HEK293 (cell line): Measurements from ENCODE around the gene OR4F6.

Experiments used
- CTCF ChIA-PET: fragments of 350-600 bp; formaldehyde crosslinking; extraction: SDS; loops from one replicate; lab custom pipeline; 2021; ENCODE audit warnings: antibody characterized with exemption; lab: Yijun Ruan, JAX
- POLR2A ChIA-PET: fragments of 300-600 bp; formaldehyde crosslinking; extraction: SDS; loops from one replicate; lab custom pipeline; 2020; ENCODE audit warnings: antibody characterized with exemption, inconsistent platforms; lab: Yijun Ruan, JAX
- H3K27ac ChIP-seq: fragments of 200-500 bp; sonication (Bioruptor generic); 2 replicates; pipeline ENCODE4 v1.5.1; 2014; ENCODE audit warnings: low read depth, low read length, control low read depth, inconsistent platforms; ENCODE audit errors: extremely low read depth
- H3K36me3 ChIP-seq, 2 experiments: fragments of 200-500 bp in 1 of 2; sonication (Bioruptor generic) in 1 of 2; 1 replicate in 1 of 2; 2 replicates in 1 of 2; pipeline ENCODE4 v1.5.1; 2014 to 2017; ENCODE audit warnings: inconsistent platforms in 2 of 2, low read length in 2 of 2; ENCODE audit not compliant: control insufficient read depth in 2 of 2, insufficient read depth in 1 of 2
- H3K4me1 ChIP-seq: fragments of 200-500 bp; sonication (Bioruptor generic); 2 replicates; pipeline ENCODE4 v1.5.1; 2014; ENCODE audit warnings: mild to moderate bottlenecking, low read length, inconsistent platforms; ENCODE audit not compliant: control insufficient read depth, insufficient read depth
- H3K4me3 ChIP-seq: 2 replicates; pipeline ENCODE4 v1.5.1; 2011; ENCODE audit warnings: low read depth, mild to moderate bottlenecking, control low read depth, low read length, moderate library complexity
- H3K9me3 ChIP-seq: fragments of 200-500 bp; sonication (Bioruptor generic); 2 replicates; pipeline ENCODE4 v1.5.1; 2014; ENCODE audit warnings: low read depth, low read length, inconsistent platforms; ENCODE audit not compliant: control insufficient read depth, insufficient read depth
- BCL6B ChIP-seq: fragments of 450-650 bp; formaldehyde crosslinking; IDR thresholded peaks from 2 replicates; pipeline ENCODE4 v1.5.1; 2017; ENCODE audit warnings: missing biosample characterization, missing genetic modification characterization
- HOXC10 ChIP-seq: sonication (generic); formaldehyde crosslinking; IDR thresholded peaks from 2 replicates; pipeline ENCODE4 v1.8.1; 2023; ENCODE audit warnings: mild to moderate bottlenecking, missing genetic modification reagents
- REST ChIP-seq: fragments of 450-650 bp; formaldehyde crosslinking; IDR thresholded peaks from 2 replicates; pipeline ENCODE4 v1.5.1; 2016; ENCODE audit warnings: missing biosample characterization, missing genetic modification characterization
- ZBTB49 ChIP-seq: fragments of 450-650 bp; formaldehyde crosslinking; IDR thresholded peaks from 2 replicates; pipeline ENCODE4 v1.5.1; 2016; ENCODE audit warnings: missing biosample characterization, missing genetic modification characterization, low read depth
- ZBTB7A ChIP-seq: fragments of 450-650 bp; formaldehyde crosslinking; IDR thresholded peaks from 2 replicates; pipeline ENCODE4 v1.5.1; 2016; ENCODE audit warnings: low read depth, missing biosample characterization, missing genetic modification characterization
- ZFP37 ChIP-seq: fragments of 450-650 bp; formaldehyde crosslinking; IDR thresholded peaks from 2 replicates; pipeline ENCODE4 v1.5.1; 2016; ENCODE audit warnings: missing biosample characterization, missing genetic modification characterization
- ZNF114 ChIP-seq: fragments of 450-650 bp; formaldehyde crosslinking; IDR thresholded peaks from 2 replicates; pipeline ENCODE4 v1.5.0; 2017; ENCODE audit warnings: missing biosample characterization, missing genetic modification characterization
- ZNF133 ChIP-seq: fragments of 450-650 bp; formaldehyde crosslinking; IDR thresholded peaks from 2 replicates; pipeline ENCODE4 v1.5.1; 2016; ENCODE audit warnings: missing biosample characterization, missing genetic modification characterization
- ZNF23 ChIP-seq: fragments of 450-650 bp; formaldehyde crosslinking; IDR thresholded peaks from 2 replicates; pipeline ENCODE4 v1.5.1; 2016; ENCODE audit warnings: missing biosample characterization, missing genetic modification characterization, borderline replicate concordance
- ZNF274 ChIP-seq, 2 experiments: fragments of 200-500 bp in 1 of 2; fragments of 450-650 bp in 1 of 2; sonication (Bioruptor generic) in 1 of 2; formaldehyde crosslinking in 1 of 2; IDR thresholded peaks; 2 replicates each; pipeline versions ENCODE4 v1.5.1 to v1.6.1; 2014 to 2016; ENCODE audit warnings: borderline replicate concordance in 1 of 2, inconsistent platforms in 1 of 2, low read length in 1 of 2, missing biosample characterization in 1 of 2, missing genetic modification characterization in 1 of 2
- ZNF416 ChIP-seq: fragments of 450-650 bp; formaldehyde crosslinking; IDR thresholded peaks from 2 replicates; pipeline ENCODE4 v1.5.1; 2016; ENCODE audit warnings: missing biosample characterization, missing genetic modification characterization
- ZNF558 ChIP-seq: fragments of 450-650 bp; formaldehyde crosslinking; IDR thresholded peaks from 2 replicates; pipeline ENCODE4 v1.5.1; 2016; ENCODE audit warnings: missing biosample characterization, missing genetic modification characterization
- ZNF621 ChIP-seq: fragments of 450-650 bp; formaldehyde crosslinking; IDR thresholded peaks from 2 replicates; pipeline ENCODE4 v1.5.1; 2017; ENCODE audit warnings: missing biosample characterization, missing genetic modification characterization
- TF ChIP-seq, protein P1 (sequence below): fragments of 450-650 bp; formaldehyde crosslinking; IDR thresholded peaks from 2 replicates; pipeline ENCODE4 v1.5.1; 2016; ENCODE audit warnings: missing biosample characterization, missing genetic modification characterization

OR4F6 gene

GRCh38 chr15:101803676-101804075 is 367 bp downstream of the OR4F6 start:
- POLR2A ChIA-PET, result no interaction called here
- no peaks in the 10 kb centered on the region; the same call in 1 of the 2 replicates for H3K9me3 ChIP-seq

DNA sequence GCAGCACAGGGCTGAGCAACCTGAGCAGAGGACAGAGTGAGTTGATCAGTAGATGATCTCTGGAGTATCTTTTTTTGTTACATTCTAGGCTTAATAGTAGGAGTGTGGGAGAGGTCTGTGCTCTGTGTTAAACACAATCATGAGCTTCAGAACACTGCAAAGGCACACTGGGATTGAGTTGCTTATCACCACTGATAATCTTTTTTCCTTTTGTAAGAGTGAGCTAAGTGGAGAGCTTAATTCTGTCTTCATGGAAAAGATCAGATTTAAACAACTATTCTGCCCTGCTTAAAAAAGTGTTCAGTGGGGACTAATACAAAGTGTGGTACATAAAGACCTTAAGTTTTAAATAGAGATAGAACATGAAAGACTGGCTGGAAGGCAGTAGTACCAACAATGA is 1.1 kb downstream of the OR4F6 start:
- no peaks in the 10 kb centered on the region for H3K4me1 ChIP-seq
- ChIA-PET CTCF (interaction anchor here (0.6 to 0.7 kb wide), 3 partner anchors 14 to 215 kb away, joined by 3 read pairs; no protein-coding TSS in a partner anchor), POLR2A (no interaction called here)
- H3K9me3 ChIP-seq, result no peaks in the 10 kb centered on the region; the same call in 1 of the 2 replicates
- no peak overlapping the region for H3K4me3 ChIP-seq
- no peak overlapping the region for H3K27ac ChIP-seq
- no peaks in the 10 kb centered on the region for H3K36me3 ChIP-seq
- TF ChIP-seq REST (tag by site-specific recombination), result no peak

More at GRCh38 chr15:101803676-101804075, 367 bp downstream of the OR4F6 start:
- Histone ChIP-seq H3K27ac (no peak overlapping the region), H3K4me1 (no peaks in the 10 kb centered on the region), H3K36me3 (no peaks in the 10 kb centered on the region), H3K4me3 (no peak overlapping the region)
- TF ChIP-seq ZNF23 (tag by site-specific recombination) (no peak), HOXC10 (CRISPR knock-in tag) (no peak), ZFP37 (tag by site-specific recombination) (no peak), ZBTB49 (tag by site-specific recombination) (no peak), ZNF558 (tag by site-specific recombination) (no peak), ZNF621 (tag by site-specific recombination) (no peak), ZBTB7A (no peak), ZNF114 (tag by site-specific recombination) (no peak), BCL6B (tag by site-specific recombination) (no peak), ZNF416 (tag by site-specific recombination) (no peak), ZNF274 (IDR thresholded peaks at IDR 0.05; ENCODE audit: low read length) (no peak), ZNF274 (tag by site-specific recombination; IDR thresholded peaks at IDR 0.05; ENCODE audit: borderline replicate concordance) (no peak), ZNF133 (tag by site-specific recombination) (no peak)
- TF ChIP-seq, protein P1, sequence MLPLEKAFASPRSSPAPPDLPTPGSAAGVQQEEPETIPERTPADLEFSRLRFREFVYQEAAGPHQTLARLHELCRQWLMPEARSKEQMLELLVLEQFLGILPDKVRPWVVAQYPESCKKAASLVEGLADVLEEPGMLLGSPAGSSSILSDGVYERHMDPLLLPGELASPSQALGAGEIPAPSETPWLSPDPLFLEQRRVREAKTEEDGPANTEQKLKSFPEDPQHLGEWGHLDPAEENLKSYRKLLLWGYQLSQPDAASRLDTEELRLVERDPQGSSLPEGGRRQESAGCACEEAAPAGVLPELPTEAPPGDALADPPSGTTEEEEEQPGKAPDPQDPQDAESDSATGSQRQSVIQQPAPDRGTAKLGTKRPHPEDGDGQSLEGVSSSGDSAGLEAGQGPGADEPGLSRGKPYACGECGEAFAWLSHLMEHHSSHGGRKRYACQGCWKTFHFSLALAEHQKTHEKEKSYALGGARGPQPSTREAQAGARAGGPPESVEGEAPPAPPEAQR (tag by site-specific recombination), result no peak
- CTCF ChIA-PET, result no interaction called here
